B cell (primary cell): ENCODE data around the gene RAB4A. TPM values are rescaled to one million over a fixed set of nuclear protein-coding genes. Genes with fewer than 3 reads are reported as not detected.

Experiments used
- ATAC-seq: fragments of 200-7000 bp; cut with Tn5 transposase; one replicate; pipeline ENCODE4 v1.10.0; 2021; ENCODE audit warnings: low read depth, mild to moderate bottlenecking, moderate number of reproducible peaks, moderate library complexity
- CTCF ChIA-PET: fragments of 350-600 bp; sonication (Branson Sonifier 250); formaldehyde crosslinking; loops from one replicate; lab custom pipeline; 2021; ENCODE audit warnings: antibody characterized with exemption, inconsistent platforms; lab: Charles Lee
- POLR2A ChIA-PET: fragments of 350-600 bp; sonication (Branson Sonifier 250); formaldehyde crosslinking; loops from one replicate; lab custom pipeline; 2021; ENCODE audit warnings: antibody characterized with exemption; lab: Charles Lee
- DNase-seq: peaks from one replicate; pipeline ENCODE4 v3.0.0; 2013
- H2AFZ ChIP-seq: 2 replicates; pipeline ENCODE4 v1.6.1; 2012; ENCODE audit warnings: mild to moderate bottlenecking, low read depth, low read length; ENCODE audit not compliant: insufficient read depth, poor library complexity, severe bottlenecking
- H3K27ac ChIP-seq, 2 donors: 1 replicate in 1 of 2; 2 replicates in 1 of 2; pipeline ENCODE4 v1.5.1; 2012 to 2013; ENCODE audit warnings: low read length in 2 of 2, mild to moderate bottlenecking in 2 of 2, moderate library complexity in 1 of 2
- H3K27me3 ChIP-seq, 4 experiments: fragments of 200-600 bp in 1 of 4; sonication (generic) in 1 of 4; replicated peaks in 1 of 4; 1 replicate in 2 of 4; 2 replicates in 2 of 4; pipeline versions ENCODE4 v1.6.1 to v1.7.0; 2013 to 2016; ENCODE audit warnings: low read length in 3 of 4, mild to moderate bottlenecking in 2 of 4, mixed read lengths in 1 of 4, moderate library complexity in 1 of 4; ENCODE audit not compliant: insufficient read depth in 4 of 4, control insufficient read depth in 3 of 4; ENCODE audit errors: control extremely low read depth in 1 of 4
- H3K36me3 ChIP-seq, 2 experiments: replicated peaks in 1 of 2; 1 replicate in 1 of 2; 2 replicates in 1 of 2; pipeline versions ENCODE4 v1.6.1 to v1.7.1; 2013; ENCODE audit warnings: low read length in 1 of 2; ENCODE audit not compliant: insufficient read depth in 2 of 2, control insufficient read depth in 1 of 2; ENCODE audit errors: control extremely low read depth in 1 of 2, extremely low read depth in 1 of 2
- H3K4me1 ChIP-seq, 2 donors: fragments of 200-600 bp in 1 of 2; sonication (generic) in 1 of 2; 1 replicate in 1 of 2; 2 replicates in 1 of 2; pipeline versions ENCODE4 v1.5.1 to v1.6.1; 2013 to 2017; ENCODE audit warnings: low read length in 2 of 2; ENCODE audit not compliant: control insufficient read depth in 2 of 2, insufficient read depth in 2 of 2
- H3K4me2 ChIP-seq: replicated peaks from 2 replicates; pipeline ENCODE3; 2012; ENCODE audit warnings: mild to moderate bottlenecking, low read depth, low read length; ENCODE audit not compliant: poor library complexity, severe bottlenecking
- H3K4me3 ChIP-seq, 5 experiments: fragments of 200-600 bp in 1 of 5; sonication (generic) in 1 of 5; 1 replicate in 3 of 5; 2 replicates in 2 of 5; pipeline versions ENCODE4 v1.5.1 to v1.7.0; 2011 to 2016; ENCODE audit warnings: low read length in 4 of 5, mild to moderate bottlenecking in 4 of 5, low read depth in 2 of 5, control low read depth in 1 of 5, moderate library complexity in 1 of 5; ENCODE audit not compliant: insufficient read depth in 1 of 5; ENCODE audit errors: control extremely low read depth in 1 of 5, extremely low read depth in 1 of 5
- H3K79me2 ChIP-seq: fragments of 200-600 bp; sonication (generic); one replicate; pipeline ENCODE4 v1.6.0; 2016; ENCODE audit warnings: low read length; ENCODE audit not compliant: control insufficient read depth, insufficient read depth
- H3K9ac ChIP-seq: fragments of 200-600 bp; sonication (generic); 2 replicates; pipeline ENCODE4 v1.6.1; 2017; ENCODE audit warnings: mild to moderate bottlenecking, low read length, moderate library complexity
- H3K9me3 ChIP-seq, 3 donors: one replicate each; pipeline versions ENCODE4 v1.6.1 to v1.7.1; 2013; ENCODE audit warnings: low read length in 2 of 3; ENCODE audit not compliant: control insufficient read depth in 2 of 3, insufficient read depth in 1 of 3; ENCODE audit errors: control extremely low read depth in 1 of 3
- H4K20me1 ChIP-seq: 2 replicates; pipeline ENCODE4 v1.6.0; 2012; ENCODE audit warnings: mild to moderate bottlenecking, low read length; ENCODE audit not compliant: insufficient read depth, control insufficient read depth, poor library complexity, severe bottlenecking
- H3K27ac Mint-ChIP-seq: one replicate; pipeline ENCODE4 v1.8.0; 2021; ENCODE audit warnings: mixed read lengths
- H3K27me3 Mint-ChIP-seq: one replicate; pipeline ENCODE4 v1.8.0; 2021; ENCODE audit warnings: mixed read lengths
- H3K4me1 Mint-ChIP-seq: one replicate; pipeline ENCODE4 v1.8.0; 2021; ENCODE audit warnings: mixed read lengths
- H3K4me3 Mint-ChIP-seq: one replicate; pipeline ENCODE4 v1.8.0; 2021; ENCODE audit warnings: mixed read lengths
- H3K9me3 Mint-ChIP-seq: one replicate; pipeline ENCODE4 v1.8.0; 2022; ENCODE audit warnings: mixed read lengths; ENCODE audit not compliant: insufficient read depth
- CTCF ChIP-seq: fragments of 200-600 bp; IDR thresholded peaks from one replicate; pipeline ENCODE4 v1.8.0; 2022; ENCODE audit warnings: antibody characterized with exemption, mild to moderate bottlenecking
- EZH2 ChIP-seq: IDR thresholded peaks from 2 replicates; pipeline ENCODE4 v1.6.1; 2012; ENCODE audit warnings: borderline replicate concordance, low read depth, mild to moderate bottlenecking, moderate library complexity, low read length; ENCODE audit not compliant: insufficient read depth, poor library complexity, severe bottlenecking
- WGBS: methylation state at CpG from one replicate; pipeline ENCODE4 v1.1.5; 2013; ENCODE audit warnings: missing lambda C conversion rate; ENCODE audit not compliant: insufficient coverage; 5-methylcytosine and 5-hydroxymethylcytosine counted together
- intact Hi-C: fragments of 100-400 bp; cut with micrococcal nuclease; formaldehyde crosslinking; loops from one replicate; pipeline ENCODE4 v1.10.0; 2022
- polyA plus RNA-seq: library from polyadenylated mRNA; depleted of rRNA; stranded (reverse); fragments of >200 nt; gene quantifications from 2 replicates; pipeline ENCODE4 v1.2.3, GENCODE V29; 2012
- total RNA-seq, 2 donors: library from RNA; stranded (reverse); fragments of 120-200 nt in 1 of 2; gene quantifications; 1 replicate in 1 of 2; 2 replicates in 1 of 2; pipeline versions ENCODE4 v1.2.3 to v1.2.4, GENCODE V29; 2013 to 2022

The RAB4A gene
- total and polyA plus RNA-seq, 2 donors (not counting 1 experiment from before 2014, with no cell fraction given), result 14.7 to 49.7 TPM

GRCh38 chr1:229302740-229303139 is 31.8 kb downstream of the RAB4A start:
- H2AFZ ChIP-seq, result no peak overlapping the region
- no peaks in the 10 kb centered on the region for H3K27me3 ChIP-seq
- Mint-ChIP-seq H3K4me3 (no peak overlapping the region), H3K27ac (no peak overlapping the region), H3K9me3 (no peaks in the 10 kb centered on the region), H3K27me3 (no peaks in the 10 kb centered on the region), H3K4me1 (no peaks in the 10 kb centered on the region)
- no peaks in the 10 kb centered on the region for H3K9me3 ChIP-seq
- ATAC-seq (no peak), DNase-seq (no peak)
- TF ChIP-seq CTCF (no peak), EZH2 (no peak)
- CTCF ChIA-PET, result no interaction called here
- intact Hi-C loops, result no loop called here
- H3K4me2 ChIP-seq, result no peak overlapping the region
- H3K4me3 ChIP-seq, result no peak overlapping the region
- no peaks in the 10 kb centered on the region for H3K79me2 ChIP-seq
- POLR2A ChIA-PET, result no interaction called here
- 99% methylated on average over 8 of the region's 8 CpGs for WGBS
- no peaks in the 10 kb centered on the region for H4K20me1 ChIP-seq
- H3K4me1 ChIP-seq, result no peaks in the 10 kb centered on the region
- H3K27ac ChIP-seq, result no peak overlapping the region
- H3K36me3 ChIP-seq, result peaks cover 5 to 53% of the 10 kb centered on the region in 2 experiments
- H3K9ac ChIP-seq, result no peak overlapping the region

DNA sequence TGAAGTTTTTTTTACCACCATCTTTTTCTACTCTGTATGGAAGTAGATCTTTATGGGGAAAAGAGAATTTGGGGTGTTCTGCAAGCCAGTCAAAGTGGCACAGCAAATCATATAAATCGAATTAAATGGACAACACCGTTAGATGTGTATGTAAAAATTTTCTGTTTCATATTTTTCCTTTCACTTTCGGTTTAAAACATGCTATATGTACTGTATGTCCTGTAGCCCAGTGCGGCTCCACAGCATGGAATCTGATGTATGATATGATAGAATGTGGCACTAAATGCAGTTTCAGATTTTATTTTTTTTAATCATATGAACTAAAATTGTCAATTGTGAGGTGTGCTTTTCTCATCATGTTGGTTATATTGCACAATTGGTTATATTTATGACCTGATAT is 32.9 kb downstream of the RAB4A start:
- no peaks in the 10 kb centered on the region for H4K20me1 ChIP-seq
- no peak overlapping the region for H3K4me2 ChIP-seq
- Mint-ChIP-seq H3K4me3 (no peak overlapping the region), H3K27ac (no peak overlapping the region), H3K4me1 (no peaks in the 10 kb centered on the region), H3K27me3 (no peaks in the 10 kb centered on the region), H3K9me3 (no peaks in the 10 kb centered on the region)
- peaks cover 5 to 52% of the 10 kb centered on the region in 2 experiments for H3K36me3 ChIP-seq
- ChIA-PET POLR2A (no interaction called here), CTCF (no interaction called here)
- H3K9ac ChIP-seq, result no peak overlapping the region
- no peak overlapping the region for H3K4me3 ChIP-seq
- no peaks in the 10 kb centered on the region for H3K9me3 ChIP-seq
- DNase-seq, result no peak
- H3K27me3 ChIP-seq, result no peaks in the 10 kb centered on the region
- H3K4me1 ChIP-seq, result no peaks in the 10 kb centered on the region
- no peak overlapping the region for H2AFZ ChIP-seq
- no CpG with 5 or more reads among the region's 4 CpGs for WGBS
- intact Hi-C loops, result no loop called here
- ATAC-seq, result no peak
- H3K79me2 ChIP-seq, result no peaks in the 10 kb centered on the region
- H3K27ac ChIP-seq, result no peak overlapping the region
- TF ChIP-seq EZH2 (no peak), CTCF (no peak)
